Liver (tissue), 9 donors: ENCODE measurements around the gene HPS5. TPM values are rescaled to one million over a fixed set of nuclear protein-coding genes. Genes with fewer than 3 reads are reported as not detected.

Source experiments
- DNase-seq: peaks from one replicate; pipeline ENCODE4 v3.0.0-alpha.2; 2017; ENCODE audit warnings: low spot score
- H3K27ac ChIP-seq, 2 donors: one replicate each; pipeline ENCODE4 v1.7.0; 2013; ENCODE audit warnings: inconsistent platforms in 2 of 2, low read length in 2 of 2, control low read depth in 1 of 2, low read depth in 1 of 2, mild to moderate bottlenecking in 1 of 2
- H3K27me3 ChIP-seq, 4 donors: one replicate each; pipeline versions ENCODE4 v1.6.1 to v1.7.0; 2013; ENCODE audit warnings: low read length in 3 of 4, inconsistent platforms in 1 of 4, mild to moderate bottlenecking in 1 of 4, moderate library complexity in 1 of 4; ENCODE audit not compliant: control insufficient read depth in 4 of 4, insufficient read depth in 4 of 4
- H3K36me3 ChIP-seq, 4 donors: one replicate each; pipeline versions ENCODE4 v1.6.1 to v1.7.0; 2013; ENCODE audit warnings: low read length in 3 of 4, mild to moderate bottlenecking in 3 of 4, low read depth in 1 of 4, moderate library complexity in 1 of 4; ENCODE audit not compliant: control insufficient read depth in 4 of 4, insufficient read depth in 3 of 4
- H3K4me1 ChIP-seq, 4 donors: one replicate each; pipeline versions ENCODE4 v1.6.1 to v1.7.0; 2013; ENCODE audit warnings: low read length in 3 of 4, mild to moderate bottlenecking in 3 of 4, moderate library complexity in 1 of 4; ENCODE audit not compliant: control insufficient read depth in 4 of 4, insufficient read depth in 4 of 4
- H3K4me3 ChIP-seq, 3 donors: one replicate each; pipeline versions ENCODE4 v1.6.1 to v1.7.0; 2013; ENCODE audit warnings: low read length in 3 of 3, control low read depth in 1 of 3, low read depth in 1 of 3, mild to moderate bottlenecking in 1 of 3
- H3K9ac ChIP-seq, 2 donors: one replicate each; pipeline ENCODE4 v1.7.0; 2013; ENCODE audit warnings: low read length in 2 of 2, mild to moderate bottlenecking in 2 of 2, moderate library complexity in 2 of 2, control low read depth in 1 of 2, low read depth in 1 of 2
- H3K9me3 ChIP-seq, 4 donors: one replicate each; pipeline versions ENCODE4 v1.6.1 to v1.7.0; 2013; ENCODE audit warnings: low read length in 3 of 4; ENCODE audit not compliant: control insufficient read depth in 4 of 4
- CTCF ChIP-seq: fragments of 150-350 bp; IDR thresholded peaks from 2 replicates; pipeline ENCODE4 v1.5.1; 2017; ENCODE audit warnings: improper control_type of control experiment, low read depth, low read length; ENCODE audit not compliant: missing input control
- EGR1 ChIP-seq, 2 donors: IDR thresholded peaks; 2 replicates each; pipeline ENCODE4 v1.6.1; 2016 to 2018; ENCODE audit warnings: antibody characterized with exemption in 2 of 2, low read depth in 2 of 2
- HNF4G ChIP-seq: IDR thresholded peaks from 2 replicates; pipeline ENCODE4 v1.6.1; 2016; ENCODE audit warnings: antibody characterized with exemption
- JUND ChIP-seq, 2 donors: IDR thresholded peaks; 2 replicates each; pipeline ENCODE4 v1.6.1; 2016; ENCODE audit warnings: antibody characterized with exemption in 2 of 2
- RAD21 ChIP-seq, 2 donors: IDR thresholded peaks; 2 replicates each; pipeline ENCODE4 v1.6.1; 2016; ENCODE audit warnings: antibody characterized with exemption in 2 of 2, mild to moderate bottlenecking in 2 of 2
- REST ChIP-seq: IDR thresholded peaks from 2 replicates; pipeline ENCODE4 v1.6.1; 2016; ENCODE audit warnings: antibody characterized with exemption, mild to moderate bottlenecking
- SP1 ChIP-seq: IDR thresholded peaks from 2 replicates; pipeline ENCODE4 v1.6.1; 2018; ENCODE audit warnings: antibody characterized with exemption, mild to moderate bottlenecking
- TAF1 ChIP-seq: conservative IDR thresholded peaks from 2 replicates; pipeline ENCODE4 v1.6.1; 2016; ENCODE audit warnings: antibody characterized with exemption, mild to moderate bottlenecking
- YY1 ChIP-seq: IDR thresholded peaks from 2 replicates; pipeline ENCODE4 v1.6.1; 2016; ENCODE audit warnings: antibody characterized with exemption, mild to moderate bottlenecking
- ZBTB33 ChIP-seq: IDR thresholded peaks from 2 replicates; pipeline ENCODE4 v1.6.1; 2016; ENCODE audit warnings: antibody characterized with exemption
- WGBS: extraction: QIAGEN DNeasy Blood & Tissue Kit; methylation state at CpG from one replicate; pipeline ENCODE4 v1.1.7; 2013; 5-methylcytosine and 5-hydroxymethylcytosine counted together
- polyA plus RNA-seq, 2 donors: library from polyadenylated mRNA; stranded (reverse) in 1 of 2; unstranded in 1 of 2; fragments of 200-250 nt in 1 of 2; fragments of >200 nt in 1 of 2; fragmentation: Nextera tagmentation in 1 of 2; extraction: Ambion mirVana in 1 of 2; gene quantifications; one replicate each; pipeline versions ENCODE4 v1.2.1 to v1.2.3, GENCODE V29; 2013 to 2015
- total RNA-seq, 2 donors: library from RNA; depleted of rRNA; stranded (reverse); fragments of >200 nt; gene quantifications; one replicate each; pipeline ENCODE4 v1.2.3, GENCODE V29; 2014
- donor health status: healthy.
- donor health status: healthy.
- donor health status: healthy.
- donor health status: healthy.
- donor health status: healthy.

The HPS5 gene
- total and polyA plus RNA-seq, 4 donors, result 15.7 to 134 (median 24.2) TPM

GRCh38 chr11:18371279-18371678 lies 49.3 kb upstream of the HPS5 start:
- Histone ChIP-seq H3K27me3 (no peaks in the 10 kb centered on the region), H3K27ac (no peak overlapping the region), H3K4me3 (no peak overlapping the region), H3K9me3 (no peaks in the 10 kb centered on the region), H3K4me1 (no peaks in the 10 kb centered on the region), H3K9ac (no peak overlapping the region), H3K36me3 (peaks cover 0 to 14% (median 8%) of the 10 kb centered on the region in 4 donors)
- TF ChIP-seq REST, result no peak
- TF ChIP-seq HNF4G, result no peak
- TF ChIP-seq CTCF, result no peak
- no peak for TF ChIP-seq ZBTB33
- TF ChIP-seq TAF1, result no peak
- no peak for TF ChIP-seq SP1
- TF ChIP-seq YY1, result no peak
- no peak for TF ChIP-seq RAD21 (IDR thresholded peaks at IDR 0.05)
- TF ChIP-seq JUND (IDR thresholded peaks at IDR 0.05), result no peak
- TF ChIP-seq EGR1 (IDR thresholded peaks at IDR 0.05; ENCODE audit: low read depth in 2 of 2), result no peak
- 96% methylated on average over 2 of the region's 2 CpGs for WGBS
- DNase-seq, result no peak

- Histone ChIP-seq H3K4me3 (no peak overlapping the region), H3K9ac (no peak overlapping the region), H3K36me3 (peaks cover 3 to 28% (median 20%) of the 10 kb centered on the region in 4 donors), H3K9me3 (no peaks in the 10 kb centered on the region), H3K27ac (no peak overlapping the region), H3K4me1 (no peaks in the 10 kb centered on the region), H3K27me3 (no peaks in the 10 kb centered on the region)
- TF ChIP-seq CTCF (no peak), SP1 (no peak)
- 87% methylated on average over 2 of the region's 2 CpGs for WGBS
- DNase-seq, result no peak
Observed at GRCh38 chr11:18369398-18369797, 47.5 kb upstream of the HPS5 start.
